Measurements from ENCODE around the gene CRYGS.
"Not testable (repeated sequence)": the region's sequence is repeated elsewhere in the genome, so short reads cannot be mapped to it uniquely, and the experiment has no call there.

GRCh38 chr3:186569361-186569760 is 25.2 kb upstream of the CRYGS start:
- TF ChIP-seq CTCF, POLR2A (IDR thresholded peaks at IDR 0.05): not testable (repeated sequence)
